Breast epithelium (tissue), 4 donors: ENCODE data around the gene DUSP6. TPM values are rescaled to one million over a fixed set of nuclear protein-coding genes. Genes with fewer than 3 reads are reported as not detected.

ENCODE experiments used
- DNase-seq, 2 donors: peaks; one replicate each; pipeline ENCODE4 v3.0.0-alpha.2; 2019; ENCODE audit warnings: low spot score in 2 of 2
- H3K27ac ChIP-seq, 2 donors: fragments of 200-600 bp; sonication (generic) in 1 of 2; one replicate each; pipeline ENCODE4 v1.5.1; 2016 to 2019; ENCODE audit warnings: mild to moderate bottlenecking in 1 of 2
- H3K27me3 ChIP-seq, 2 donors: fragments of 200-600 bp; sonication (generic) in 1 of 2; one replicate each; pipeline versions ENCODE4 v1.5.1 to v1.6.0; 2017 to 2019; ENCODE audit warnings: control low read depth in 1 of 2, mild to moderate bottlenecking in 1 of 2
- H3K36me3 ChIP-seq: fragments of 200-600 bp; one replicate; pipeline ENCODE4 v1.5.1; 2019
- H3K4me1 ChIP-seq, 2 donors: fragments of 200-600 bp; sonication (generic); one replicate each; pipeline ENCODE4 v1.5.1; 2016 to 2019; ENCODE audit warnings: control low read depth in 1 of 2
- H3K4me3 ChIP-seq, 3 donors: fragments of 200-600 bp; sonication (generic); 1 replicate in 2 of 3; 2 replicates in 1 of 3; pipeline ENCODE4 v1.5.1; 2016 to 2019; ENCODE audit warnings: mild to moderate bottlenecking in 3 of 3, moderate library complexity in 2 of 3
- H3K9me3 ChIP-seq, 2 donors: fragments of 200-600 bp; sonication (generic) in 1 of 2; one replicate each; pipeline ENCODE4 v1.5.1; 2016 to 2019; ENCODE audit warnings: control low read depth in 1 of 2
- POLR2A ChIP-seq: fragments of 450-650 bp; IDR thresholded peaks from one replicate; pipeline ENCODE4 v1.6.1; 2016; ENCODE audit warnings: antibody characterized with exemption, mild to moderate bottlenecking, moderate library complexity
- POLR2AphosphoS5 ChIP-seq, 3 donors: sonication (generic); formaldehyde crosslinking; IDR thresholded peaks; one replicate each; pipeline ENCODE4 v1.6.1; 2017; ENCODE audit warnings: antibody characterized with exemption in 3 of 3
- intact Hi-C: fragments of 100-400 bp; cut with DNase I; formaldehyde crosslinking; loops from one replicate; pipeline ENCODE4 v1.15.1; 2023; ENCODE audit warnings: low total_unique reads
- total RNA-seq, 3 donors: library from RNA; depleted of rRNA; stranded (reverse); fragments of >200 nt; gene quantifications; one replicate each; pipeline ENCODE4 v1.1.0, GENCODE V29; 2016
- TF ChIP-seq, protein P1 (sequence below), 3 donors: fragments of 450-650 bp; IDR thresholded peaks; one replicate each; pipeline ENCODE4 v1.5.1; 2016 to 2017; ENCODE audit warnings: antibody characterized with exemption in 3 of 3, mild to moderate bottlenecking in 3 of 3, moderate library complexity in 3 of 3

Gene DUSP6, protein sequence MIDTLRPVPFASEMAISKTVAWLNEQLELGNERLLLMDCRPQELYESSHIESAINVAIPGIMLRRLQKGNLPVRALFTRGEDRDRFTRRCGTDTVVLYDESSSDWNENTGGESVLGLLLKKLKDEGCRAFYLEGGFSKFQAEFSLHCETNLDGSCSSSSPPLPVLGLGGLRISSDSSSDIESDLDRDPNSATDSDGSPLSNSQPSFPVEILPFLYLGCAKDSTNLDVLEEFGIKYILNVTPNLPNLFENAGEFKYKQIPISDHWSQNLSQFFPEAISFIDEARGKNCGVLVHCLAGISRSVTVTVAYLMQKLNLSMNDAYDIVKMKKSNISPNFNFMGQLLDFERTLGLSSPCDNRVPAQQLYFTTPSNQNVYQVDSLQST
- total RNA-seq, result 10 to 100 TPM; 53.8 to 97.5 (median 88.8) TPM

DNA sequence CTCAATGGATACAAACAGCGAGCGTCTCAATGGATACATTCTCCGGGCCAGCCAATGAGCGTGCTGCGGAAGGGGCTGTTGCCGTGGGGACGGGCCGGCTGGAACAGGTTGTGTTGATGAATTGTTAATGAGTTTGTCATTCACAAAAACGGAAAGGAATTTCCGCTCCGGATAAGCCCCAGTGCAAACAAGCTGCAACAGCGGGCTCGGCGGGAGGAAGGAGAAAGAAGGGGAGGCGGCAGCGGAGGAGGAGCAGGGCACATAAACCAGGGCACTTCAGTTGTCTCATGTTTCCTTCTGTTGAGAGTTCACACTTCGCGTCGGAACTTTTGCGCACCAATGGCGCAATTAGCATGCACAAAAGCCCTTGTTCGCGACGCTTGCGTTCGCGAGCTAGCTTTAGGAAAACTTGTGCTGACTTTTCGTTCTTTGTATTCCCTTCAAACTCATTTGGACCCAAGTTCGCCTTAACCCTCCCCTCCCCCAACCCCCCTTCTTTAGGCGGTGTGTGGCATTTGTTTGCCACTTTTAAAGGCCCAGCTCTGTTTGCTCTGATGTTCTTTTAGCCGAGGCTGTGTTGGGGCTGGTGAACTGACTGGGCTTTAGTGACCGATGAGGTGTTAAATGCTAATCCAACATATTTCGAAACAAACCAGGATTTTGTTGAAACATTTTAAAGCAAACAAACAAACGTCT, at the start of gene DUSP6:
TSS of gene DUSP6 (minus strand) at position 10 of the 696 bp plus-strand sequence. CDS start 462 bp downstream, outside the sequence.
- intact Hi-C loops, result loop anchor here (10.0 kb wide), 1 partner anchor 102 kb away; no protein-coding TSS in a partner anchor
- H3K9me3 ChIP-seq, result no peaks in the 10 kb centered on the region
- peaks cover 0 to 10% of the 10 kb centered on the region in 2 donors for H3K4me1 ChIP-seq
- TF ChIP-seq, protein P1, sequence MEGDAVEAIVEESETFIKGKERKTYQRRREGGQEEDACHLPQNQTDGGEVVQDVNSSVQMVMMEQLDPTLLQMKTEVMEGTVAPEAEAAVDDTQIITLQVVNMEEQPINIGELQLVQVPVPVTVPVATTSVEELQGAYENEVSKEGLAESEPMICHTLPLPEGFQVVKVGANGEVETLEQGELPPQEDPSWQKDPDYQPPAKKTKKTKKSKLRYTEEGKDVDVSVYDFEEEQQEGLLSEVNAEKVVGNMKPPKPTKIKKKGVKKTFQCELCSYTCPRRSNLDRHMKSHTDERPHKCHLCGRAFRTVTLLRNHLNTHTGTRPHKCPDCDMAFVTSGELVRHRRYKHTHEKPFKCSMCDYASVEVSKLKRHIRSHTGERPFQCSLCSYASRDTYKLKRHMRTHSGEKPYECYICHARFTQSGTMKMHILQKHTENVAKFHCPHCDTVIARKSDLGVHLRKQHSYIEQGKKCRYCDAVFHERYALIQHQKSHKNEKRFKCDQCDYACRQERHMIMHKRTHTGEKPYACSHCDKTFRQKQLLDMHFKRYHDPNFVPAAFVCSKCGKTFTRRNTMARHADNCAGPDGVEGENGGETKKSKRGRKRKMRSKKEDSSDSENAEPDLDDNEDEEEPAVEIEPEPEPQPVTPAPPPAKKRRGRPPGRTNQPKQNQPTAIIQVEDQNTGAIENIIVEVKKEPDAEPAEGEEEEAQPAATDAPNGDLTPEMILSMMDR (IDR thresholded peaks at IDR 0.05), result no peak
- TF ChIP-seq POLR2A (peak; percentile 95), POLR2AphosphoS5 (IDR thresholded peaks at IDR 0.05) (peak; percentile 86 to 88 (median 87))
- H3K27me3 ChIP-seq, result no peaks in the 10 kb centered on the region
- no peaks in the 10 kb centered on the region for H3K36me3 ChIP-seq
- peak; percentile 93 to 97 for DNase-seq
- H3K27ac ChIP-seq, result peak within 1 kb of the TSS; percentile 98 to 99
- peak within 1 kb of the TSS; percentile 85 to 93 (median 91) for H3K4me3 ChIP-seq

DNA sequence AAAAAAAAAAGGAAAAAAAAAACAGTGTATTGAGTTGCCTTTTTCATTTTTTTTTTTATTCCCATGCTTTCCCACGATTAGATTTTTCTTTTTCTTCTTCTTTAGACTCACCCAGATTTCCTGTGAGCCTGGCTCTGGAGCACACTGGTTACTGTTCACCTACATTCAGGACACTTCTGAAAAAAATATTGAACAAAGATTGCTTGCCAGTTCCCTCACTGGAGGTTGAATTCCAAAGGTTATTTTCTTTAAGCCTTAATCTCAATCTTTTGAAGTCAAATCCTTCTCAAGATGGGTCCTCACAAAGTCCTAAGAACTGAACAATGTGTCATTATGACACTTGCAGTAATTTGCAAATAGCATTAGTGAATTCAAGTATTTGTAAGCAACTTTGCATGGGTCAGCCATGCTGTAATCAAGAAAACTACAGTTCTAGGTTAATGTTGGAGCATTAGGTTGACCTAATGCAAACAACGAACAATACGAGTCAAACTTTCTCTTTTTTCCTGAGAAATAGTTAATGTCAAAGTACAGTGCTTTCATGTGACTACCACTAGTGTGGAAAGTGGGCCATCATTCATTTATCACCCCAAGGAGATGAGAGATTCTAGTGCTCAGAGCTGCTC, 49.2 kb upstream of the DUSP6 start:
- intact Hi-C loops, result loop anchor here (1.0 kb wide), 1 partner anchor 10 kb away; no protein-coding TSS in a partner anchor
- TF ChIP-seq POLR2A (no peak), POLR2AphosphoS5 (IDR thresholded peaks at IDR 0.05) (no peak)
- TF ChIP-seq, protein P1 (IDR thresholded peaks at IDR 0.05), result no peak
- Histone ChIP-seq H3K9me3 (no peaks in the 10 kb centered on the region), H3K27me3 (no peaks in the 10 kb centered on the region), H3K27ac (no peak overlapping the region), H3K4me3 (no peak overlapping the region), H3K4me1 (no peaks in the 10 kb centered on the region), H3K36me3 (no peaks in the 10 kb centered on the region)
- no peak for DNase-seq

DNA sequence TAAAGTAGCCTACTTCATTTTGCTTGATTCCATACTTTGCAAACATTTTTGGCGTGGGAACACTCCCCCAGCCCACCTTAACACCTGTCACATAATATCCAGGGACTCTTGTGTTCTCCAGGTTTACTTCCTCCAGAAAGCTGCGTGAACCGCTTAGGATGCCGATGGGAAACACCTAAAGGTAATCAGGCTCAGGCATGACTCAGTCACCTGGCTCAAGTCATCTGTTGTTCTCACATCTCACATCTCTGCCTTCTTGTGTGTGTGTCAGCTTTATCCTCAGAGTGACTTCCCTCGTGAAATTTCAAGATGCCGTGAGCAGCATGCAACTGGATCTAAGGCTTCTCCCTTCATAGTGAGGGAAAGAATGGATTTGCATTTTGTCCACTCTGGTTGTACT, 48.1 kb upstream of the DUSP6 start:
- TF ChIP-seq POLR2A, result no peak
- TF ChIP-seq, protein P1 (IDR thresholded peaks at IDR 0.05), result no peak
- no peak for TF ChIP-seq POLR2AphosphoS5 (IDR thresholded peaks at IDR 0.05)
- H3K36me3 ChIP-seq, result no peaks in the 10 kb centered on the region
- no peak overlapping the region for H3K27ac ChIP-seq
- H3K27me3 ChIP-seq, result no peaks in the 10 kb centered on the region
- no peak overlapping the region for H3K4me3 ChIP-seq
- no peak for DNase-seq
- H3K9me3 ChIP-seq, result no peaks in the 10 kb centered on the region
- intact Hi-C loops, result no loop called here
- no peaks in the 10 kb centered on the region for H3K4me1 ChIP-seq

DNA sequence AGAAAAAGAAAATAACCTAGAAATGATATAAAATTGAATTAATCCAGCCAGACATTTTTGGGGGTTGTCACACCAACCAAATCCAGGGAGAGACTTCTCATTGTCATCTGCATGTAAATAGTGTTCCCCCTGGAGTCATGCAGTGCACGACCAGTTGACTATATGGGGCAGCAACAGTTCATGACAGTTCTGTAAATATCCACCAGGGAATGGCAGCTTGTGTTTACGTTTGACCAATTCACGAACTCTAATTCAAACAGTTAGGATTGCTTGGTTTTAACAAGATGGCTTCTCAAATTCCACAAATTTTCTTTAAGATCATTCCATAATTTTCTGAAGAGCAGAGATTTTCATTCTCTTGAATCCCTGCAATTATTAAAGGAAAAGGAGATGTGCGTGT, 43.4 kb upstream of the DUSP6 start:
- H3K36me3 ChIP-seq, result no peaks in the 10 kb centered on the region
- no peak for DNase-seq
- H3K27me3 ChIP-seq, result no peaks in the 10 kb centered on the region
- no peak overlapping the region for H3K27ac ChIP-seq
- TF ChIP-seq POLR2A (no peak), POLR2AphosphoS5 (IDR thresholded peaks at IDR 0.05) (no peak)
- TF ChIP-seq, protein P1 (IDR thresholded peaks at IDR 0.05), result no peak
- no peak overlapping the region for H3K4me3 ChIP-seq
- intact Hi-C loops, result no loop called here
- no peaks in the 10 kb centered on the region for H3K9me3 ChIP-seq
- H3K4me1 ChIP-seq, result no peaks in the 10 kb centered on the region
